HepG2 (cell line): Measurements from ENCODE around the gene SLC35E4. TPM values are rescaled to one million over a fixed set of nuclear protein-coding genes. Genes with fewer than 3 reads are reported as not detected.

Experiments used
- ATAC-seq: fragments of 200-7000 bp; cut with Tn5 transposase; 3 replicates; pipeline ENCODE4 v1.9.1; 2020; ENCODE audit warnings: mild to moderate bottlenecking, moderate library complexity
- BruUV-seq: library from RNA; stranded (reverse); fragments of 400-500 nt; replicated peaks from 2 replicates; lab custom pipeline; 2021; lab: Mats Ljungman, UMichigan
- CTCF ChIA-PET: fragments of 300-600 bp; formaldehyde crosslinking; extraction: SDS; loops from one replicate; lab custom pipeline; 2021; ENCODE audit warnings: low total read pairs, inconsistent platforms, low intra/inter-chr PET ratio; lab: Yijun Ruan, JAX
- POLR2A ChIA-PET: fragments of 350-600 bp; sonication (Branson Sonifier 250); formaldehyde crosslinking; loops from one replicate; lab custom pipeline; 2020; ENCODE audit warnings: antibody characterized with exemption, inconsistent platforms; lab: Yijun Ruan, JAX
- DNase-seq: peaks from one replicate; pipeline ENCODE4 v3.0.0-alpha.2; 2015; ENCODE audit warnings: low spot score
- FAIRE-seq: peaks from 3 replicates; lab custom pipeline; 2011; peaks lifted over from hg19 to GRCh38; lab: Jason Lieb, UNC
- H2AFZ ChIP-seq: one replicate; pipeline ENCODE4 v1.6.1; 2011; ENCODE audit warnings: low read length, inconsistent platforms
- H3K27ac ChIP-seq: fragments of 300-600 bp; 3 replicates; pipeline ENCODE4 v1.8.0; 2011; ENCODE audit warnings: mixed run types, mild to moderate bottlenecking, mixed read lengths, low read length, inconsistent platforms; ENCODE audit not compliant: insufficient read depth; ENCODE audit errors: extremely low read length
- H3K27me3 ChIP-seq, 2 experiments: fragments of 200-600 bp in 1 of 2; 2 replicates in 1 of 2; 3 replicates in 1 of 2; pipeline versions ENCODE4 v1.6.0 to v1.8.0; 2011; ENCODE audit warnings: low read length in 2 of 2, mild to moderate bottlenecking in 2 of 2, moderate library complexity in 2 of 2, inconsistent platforms in 1 of 2; ENCODE audit not compliant: insufficient read depth in 2 of 2, control insufficient read depth in 1 of 2
- H3K36me3 ChIP-seq, 2 experiments: fragments of 200-600 bp in 1 of 2; replicated peaks in 1 of 2; 2 replicates in 1 of 2; 3 replicates in 1 of 2; pipeline versions ENCODE4 v1.5.1 to v1.8.0; 2011; ENCODE audit warnings: low read length in 2 of 2, inconsistent platforms in 1 of 2; ENCODE audit not compliant: insufficient read depth in 2 of 2, control insufficient read depth in 1 of 2
- H3K4me1 ChIP-seq: 2 replicates; pipeline ENCODE4 v1.5.1; 2012; ENCODE audit warnings: low read length, inconsistent platforms; ENCODE audit not compliant: insufficient read depth
- H3K4me2 ChIP-seq: 2 replicates; pipeline ENCODE4 v1.6.0; 2011; ENCODE audit warnings: low read depth, low read length, inconsistent platforms
- H3K4me3 ChIP-seq, 3 experiments: fragments of 200-600 bp in 1 of 3; sonication (generic), shearing (Covaris generic) in 1 of 3; replicated peaks in 1 of 3; 2 replicates each; pipeline ENCODE4 v1.5.1; 2011 to 2016; ENCODE audit warnings: low read length in 3 of 3, inconsistent platforms in 2 of 3, low read depth in 2 of 3, mild to moderate bottlenecking in 2 of 3, control low read depth in 1 of 3, mixed read lengths in 1 of 3; ENCODE audit not compliant: insufficient read depth in 1 of 3
- H3K79me2 ChIP-seq: one replicate; pipeline ENCODE4 v1.6.1; 2011; ENCODE audit warnings: low read length, inconsistent platforms; ENCODE audit not compliant: insufficient read depth
- H3K9ac ChIP-seq: 2 replicates; pipeline ENCODE4 v1.6.0; 2011; ENCODE audit warnings: mild to moderate bottlenecking, low read depth, low read length, inconsistent platforms; ENCODE audit not compliant: insufficient read depth
- H3K9me3 ChIP-seq: 2 replicates; pipeline ENCODE4 v1.5.1; 2012; ENCODE audit warnings: mild to moderate bottlenecking, low read length
- H4K20me1 ChIP-seq: 2 replicates; pipeline ENCODE4 v1.6.0; 2011; ENCODE audit warnings: inconsistent platforms, mild to moderate bottlenecking, low read length, moderate library complexity; ENCODE audit not compliant: insufficient read depth
- HMGXB3 ChIP-seq: sonication (generic); formaldehyde crosslinking; IDR thresholded peaks from 2 replicates; pipeline ENCODE4 v1.4.0; 2020; ENCODE audit warnings: missing genetic modification reagents, borderline replicate concordance
- JARID2 ChIP-seq: sonication (generic); formaldehyde crosslinking; IDR thresholded peaks from 2 replicates; pipeline ENCODE4 v1.8.1; 2023; ENCODE audit warnings: missing genetic modification reagents, inconsistent platforms; ENCODE audit not compliant: insufficient replicate concordance
- MED8 ChIP-seq: sonication (generic); formaldehyde crosslinking; IDR thresholded peaks from 2 replicates; pipeline ENCODE4 v1.8.1; 2023; ENCODE audit warnings: mild to moderate bottlenecking, missing genetic modification reagents; ENCODE audit not compliant: insufficient replicate concordance
- NKX3-1 ChIP-seq: sonication (generic); formaldehyde crosslinking; IDR thresholded peaks from 2 replicates; pipeline ENCODE4 v1.5.0; 2020; ENCODE audit warnings: missing genetic modification reagents
- SMAD3 ChIP-seq: sonication (generic); formaldehyde crosslinking; IDR thresholded peaks from 2 replicates; pipeline ENCODE4 v1.4.0; 2020; ENCODE audit warnings: missing genetic modification reagents
- SRSF9 ChIP-seq: fragments of 200-400 bp; formaldehyde crosslinking; IDR thresholded peaks from 2 replicates; pipeline ENCODE4 v1.6.1; 2018; ENCODE audit warnings: borderline replicate concordance, mild to moderate bottlenecking, low read depth, low read length; ENCODE audit not compliant: insufficient read depth, poor library complexity, severe bottlenecking
- TGIF2 ChIP-seq: IDR thresholded peaks from 2 replicates; pipeline ENCODE4 v1.6.1; 2016; ENCODE audit warnings: control low read depth, missing compliant biosample characterization
- ZFP36 ChIP-seq: fragments of 150-350 bp; IDR thresholded peaks from 2 replicates; pipeline ENCODE4 v1.6.1; 2018; ENCODE audit warnings: borderline replicate concordance, low read length, low read depth; ENCODE audit not compliant: partially characterized antibody
- ZFP82 ChIP-seq: sonication (generic); formaldehyde crosslinking; IDR thresholded peaks from 2 replicates; pipeline ENCODE4 v1.5.1; 2020; ENCODE audit warnings: mild to moderate bottlenecking, missing genetic modification reagents, borderline replicate concordance
- ZFP90 ChIP-seq: sonication (generic); formaldehyde crosslinking; IDR thresholded peaks from 2 replicates; pipeline ENCODE4 v1.8.0; 2022; ENCODE audit warnings: missing genetic modification reagents, mild to moderate bottlenecking, inconsistent platforms, borderline replicate concordance
- ZHX1 ChIP-seq: sonication (generic); formaldehyde crosslinking; IDR thresholded peaks from 2 replicates; pipeline ENCODE4 v1.8.1; 2022; ENCODE audit warnings: low read depth, mild to moderate bottlenecking, missing genetic modification reagents
- ZMAT3 ChIP-seq: sonication (generic); formaldehyde crosslinking; conservative IDR thresholded peaks from 2 replicates; pipeline ENCODE4 v1.7.0; 2021; ENCODE audit warnings: missing genetic modification reagents
- ZNF138 ChIP-seq: sonication (generic); formaldehyde crosslinking; IDR thresholded peaks from 2 replicates; pipeline ENCODE4 v1.5.0; 2020; ENCODE audit warnings: mild to moderate bottlenecking, low read depth, missing genetic modification reagents
- ZNF367 ChIP-seq: sonication (generic); formaldehyde crosslinking; IDR thresholded peaks from 2 replicates; pipeline ENCODE4 v1.4.0; 2020; ENCODE audit warnings: missing genetic modification reagents, borderline replicate concordance
- whole genome bisulfite sequencing: methylation state at CpG from one replicate; pipeline ENCODE4 v1.1.6; 2017; ENCODE audit warnings: low lambda C conversion rate; 5-methylcytosine and 5-hydroxymethylcytosine counted together
- in situ Hi-C: cut with HindIII; loops from 2 replicates; pipeline ENCODE4 v1.10.0; 2017; ENCODE audit warnings: low pct_unique_long_range_greater_than_20kb; ENCODE audit not compliant: extremely low pct_ligation_motif_present
- intact Hi-C: fragments of 100-400 bp; cut with micrococcal nuclease; formaldehyde crosslinking; loops from one replicate; pipeline ENCODE4 v1.10.0; 2022; ENCODE audit not compliant: unreplicated experiment
- polyA plus RNA-seq, 8 experiments: library from polyadenylated mRNA; depleted of rRNA in 3 of 8; stranded (reverse) in 7 of 8; unstranded in 1 of 8; fragments of >200 nt; fragmentation: Illumina TruSeq in 4 of 8; extraction: Trizol in 4 of 8; gene quantifications; 2 replicates each; pipeline versions ENCODE4 v1.2.1 to v1.2.3, GENCODE V29; 2011 to 2016; ENCODE audit warnings: low read depth in 4 of 8, missing spikeins in 1 of 8, mixed read lengths in 1 of 8; ENCODE audit not compliant: insufficient read depth in 1 of 8
- total RNA-seq, 5 experiments: library from RNA; depleted of rRNA; stranded (reverse); fragments of >200 nt; fragmentation: Illumina TruSeq; extraction: Trizol; gene quantifications; 2 replicates each; pipeline ENCODE4 v1.2.3, GENCODE V29; 2016; ENCODE audit warnings: low read depth in 1 of 5
- TF ChIP-seq, protein P1 (sequence below): sonication (generic); formaldehyde crosslinking; IDR thresholded peaks from 2 replicates; pipeline ENCODE4 v1.8.0; 2022; ENCODE audit warnings: missing genetic modification reagents, mild to moderate bottlenecking, inconsistent platforms, borderline replicate concordance
- TF ChIP-seq, protein P2 (sequence below): IDR thresholded peaks from 2 replicates; pipeline ENCODE4 v1.6.1; 2016; ENCODE audit warnings: low read depth, borderline replicate concordance

The SLC35E4 gene
- total and polyA plus RNA-seq, 2 of the 13 experiments (the other 11 are each of a cell fraction or from before 2014, with no cell fraction given) = 0.07 to 0.15 TPM

- CTCF ChIA-PET = no interaction called here
- in situ Hi-C loops = no loop called here
- H3K9me3 ChIP-seq = no peaks in the 10 kb centered on the region
- no peak overlapping the region for H3K4me3 ChIP-seq
- ATAC-seq = no peak
- BruUV-seq = no TSS peak
- H3K36me3 ChIP-seq = no peaks in the 10 kb centered on the region
- H2AFZ ChIP-seq = no peak overlapping the region
- H3K27ac ChIP-seq = no peak overlapping the region
- no peak for DNase-seq
- no peak overlapping the region for H3K4me2 ChIP-seq
- 31% methylated on average over 5 of the region's 5 CpGs for WGBS
- no peaks in the 10 kb centered on the region for H3K79me2 ChIP-seq
- FAIRE-seq = no peak
- POLR2A ChIA-PET = no interaction called here
- H3K9ac ChIP-seq = no peak overlapping the region
- H3K27me3 ChIP-seq = no peaks in the 10 kb centered on the region
- no peaks in the 10 kb centered on the region for H4K20me1 ChIP-seq
- no peaks in the 10 kb centered on the region for H3K4me1 ChIP-seq
- intact Hi-C loops = no loop called here
- TF ChIP-seq MED8 (CRISPR knock-in tag) (no peak), SRSF9 (no peak), NKX3-1 (no peak), SMAD3 (CRISPR knock-in tag) (no peak), JARID2 (no peak), ZNF367 (CRISPR knock-in tag) (no peak), ZHX1 (CRISPR knock-in tag) (no peak), HMGXB3 (CRISPR knock-in tag) (no peak), ZFP36 (no peak), ZNF138 (CRISPR knock-in tag) (no peak), ZFP90 (no peak), ZFP82 (CRISPR knock-in tag) (no peak), TGIF2 (CRISPR knock-in tag) (no peak), ZMAT3 (CRISPR knock-in tag) (no peak)
- TF ChIP-seq, protein P1, sequence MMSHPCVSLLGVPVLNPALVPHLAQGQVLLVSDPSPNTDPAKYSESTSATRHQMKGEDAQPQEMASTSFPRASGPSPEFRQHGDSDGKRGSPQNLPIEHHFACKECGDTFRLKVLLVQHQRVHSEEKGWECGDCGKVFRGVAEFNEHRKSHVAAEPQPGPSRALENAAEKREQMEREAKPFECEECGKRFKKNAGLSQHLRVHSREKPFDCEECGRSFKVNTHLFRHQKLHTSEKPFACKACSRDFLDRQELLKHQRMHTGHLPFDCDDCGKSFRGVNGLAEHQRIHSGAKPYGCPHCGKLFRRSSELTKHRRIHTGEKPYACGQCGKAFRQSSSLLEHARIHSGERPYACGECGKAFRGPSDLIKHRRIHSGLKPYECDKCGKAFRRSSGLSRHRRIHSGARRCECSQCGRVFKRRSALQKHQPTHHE (CRISPR knock-in tag) = no peak
- TF ChIP-seq, protein P2, sequence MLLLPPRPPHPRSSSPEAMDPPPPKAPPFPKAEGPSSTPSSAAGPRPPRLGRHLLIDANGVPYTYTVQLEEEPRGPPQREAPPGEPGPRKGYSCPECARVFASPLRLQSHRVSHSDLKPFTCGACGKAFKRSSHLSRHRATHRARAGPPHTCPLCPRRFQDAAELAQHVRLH (CRISPR knock-in tag) = no peak
These were observed 8.1 kb upstream of the SLC35E4 start for GRCh38 chr22:30627471-30627870.
